CD4-positive, alpha-beta T cell (primary cell): Measurements from ENCODE around the gene ACVR1B. TPM values are rescaled to one million over a fixed set of nuclear protein-coding genes. Genes with fewer than 3 reads are reported as not detected.
A peak's percentile ranks its signal among the peaks of the same experiment; 100 is the strongest.

ENCODE experiments used
- ATAC-seq: fragments of 200-7000 bp; cut with Tn5 transposase; one replicate; pipeline ENCODE4 v1.10.0; 2022; ENCODE audit warnings: mild to moderate bottlenecking; ENCODE audit not compliant: poor library complexity
- CTCF ChIA-PET: fragments of 350-600 bp; sonication (Branson Sonifier 250); formaldehyde crosslinking; loops from one replicate; lab custom pipeline; 2021; ENCODE audit warnings: antibody characterized with exemption, inconsistent platforms; lab: Charles Lee
- POLR2A ChIA-PET: fragments of 350-600 bp; sonication (Branson Sonifier 250); formaldehyde crosslinking; loops from one replicate; lab custom pipeline; 2021; ENCODE audit warnings: antibody characterized with exemption, inconsistent platforms; lab: Charles Lee
- DNase-seq, 14 experiments: peaks; one replicate each; pipeline ENCODE4 v3.0.0-alpha.2; 2013 to 2020; ENCODE audit warnings: mixed read lengths in 2 of 14
- H3K27ac ChIP-seq, 2 donors: one replicate each; pipeline versions ENCODE4 v1.5.1 to v1.7.0; 2013; ENCODE audit warnings: low read length in 2 of 2, low read depth in 1 of 2, mild to moderate bottlenecking in 1 of 2
- H3K27me3 ChIP-seq, 2 experiments: 1 replicate in 1 of 2; 2 replicates in 1 of 2; pipeline versions ENCODE4 v1.6.1 to v1.7.0; 2013; ENCODE audit warnings: low read length in 2 of 2, control low read depth in 1 of 2, mild to moderate bottlenecking in 1 of 2, moderate library complexity in 1 of 2; ENCODE audit not compliant: insufficient read depth in 2 of 2, control insufficient read depth in 1 of 2
- H3K36me3 ChIP-seq: one replicate; pipeline ENCODE4 v1.6.1; 2013; ENCODE audit warnings: low read length, control low read depth; ENCODE audit not compliant: insufficient read depth
- H3K4me1 ChIP-seq: one replicate; pipeline ENCODE4 v1.6.1; 2013; ENCODE audit warnings: low read length, control low read depth; ENCODE audit not compliant: insufficient read depth
- H3K4me3 ChIP-seq: one replicate; pipeline ENCODE4 v1.5.1; 2013; ENCODE audit warnings: mild to moderate bottlenecking, low read length, moderate library complexity
- H3K9me3 ChIP-seq, 2 experiments: 1 replicate in 1 of 2; 2 replicates in 1 of 2; pipeline versions ENCODE4 v1.6.1 to v1.7.0; 2013; ENCODE audit warnings: low read length in 2 of 2, mild to moderate bottlenecking in 2 of 2, control low read depth in 1 of 2, moderate library complexity in 1 of 2; ENCODE audit not compliant: control insufficient read depth in 1 of 2, insufficient read depth in 1 of 2
- H3K27ac Mint-ChIP-seq: one replicate; pipeline ENCODE4 v1.8.0; 2020; ENCODE audit warnings: mixed read lengths
- H3K27me3 Mint-ChIP-seq: one replicate; pipeline ENCODE4 v1.8.0; 2021; ENCODE audit warnings: mixed read lengths
- H3K36me3 Mint-ChIP-seq: one replicate; pipeline ENCODE4 v1.8.0; 2021; ENCODE audit warnings: low read depth, mixed read lengths
- H3K4me1 Mint-ChIP-seq: one replicate; pipeline ENCODE4 v1.8.0; 2021; ENCODE audit warnings: low read depth, mixed read lengths
- H3K4me3 Mint-ChIP-seq: one replicate; pipeline ENCODE4 v1.8.0; 2020; ENCODE audit warnings: mild to moderate bottlenecking, mixed read lengths
- H3K9me3 Mint-ChIP-seq: one replicate; pipeline ENCODE4 v1.8.0; 2020; ENCODE audit warnings: mixed read lengths
- intact Hi-C, 2 experiments: fragments of 100-400 bp; cut with DNase I in 1 of 2; cut with micrococcal nuclease in 1 of 2; formaldehyde crosslinking; loops; one replicate each; pipeline versions ENCODE4 v1.15.1 to v1.9.0; 2023 to 2025; cut with DNase I, micrococcal nuclease
- total RNA-seq, 174 experiments: library from RNA in 2 of 174; stranded (reverse) in 2 of 174; gene quantifications; one replicate each; pipeline ENCODE4 v1.2.3 and lab custom pipeline; 2021 to 2026
- TF ChIP-seq, protein P1 (sequence below): fragments of 200-600 bp; IDR thresholded peaks from one replicate; pipeline ENCODE4 v1.8.0; 2022; ENCODE audit warnings: antibody characterized with exemption, mild to moderate bottlenecking

ACVR1B gene
- total RNA-seq, 2 experiments from 2014 or later = 14.2 to 14.5 TPM

- intact Hi-C loops = loop anchor here (1.0 to 2.0 kb wide), 2 partner anchors 13 to 15 kb away; partner anchors contain the start of gene NR4A1 (in 1 of the 2)
- Histone ChIP-seq H3K9me3 (no peaks in the 10 kb centered on the region), H3K27ac (no peak overlapping the region), H3K4me1 (peaks cover 46% of the 10 kb centered on the region), H3K4me3 (no peak overlapping the region), H3K27me3 (no peaks in the 10 kb centered on the region), H3K36me3 (no peaks in the 10 kb centered on the region)
- no peak for ATAC-seq
- H3K27me3 Mint-ChIP-seq = no peaks in the 10 kb centered on the region
- peak overlapping the region; percentile 86 for H3K27ac Mint-ChIP-seq
- peaks cover 47% of the 10 kb centered on the region for H3K4me1 Mint-ChIP-seq
- ChIA-PET POLR2A (interaction anchor here (1.3 to 3.3 kb wide), 3 partner anchors 10 to 34 kb away, joined by 4 to 15 read pairs (median 7); partner anchors contain the start of genes ATG101 and NR4A1), CTCF (interaction anchor here (1.6 to 9.8 kb wide), 2 partner anchors 13 to 15 kb away, joined by 5 to 89 read pairs; partner anchors contain the start of gene NR4A1)
- peak overlapping the region; percentile 78 for H3K4me3 Mint-ChIP-seq
- no peak for DNase-seq
- H3K36me3 Mint-ChIP-seq = no peaks in the 10 kb centered on the region
- no peaks in the 10 kb centered on the region for H3K9me3 Mint-ChIP-seq
- TF ChIP-seq, protein P1, sequence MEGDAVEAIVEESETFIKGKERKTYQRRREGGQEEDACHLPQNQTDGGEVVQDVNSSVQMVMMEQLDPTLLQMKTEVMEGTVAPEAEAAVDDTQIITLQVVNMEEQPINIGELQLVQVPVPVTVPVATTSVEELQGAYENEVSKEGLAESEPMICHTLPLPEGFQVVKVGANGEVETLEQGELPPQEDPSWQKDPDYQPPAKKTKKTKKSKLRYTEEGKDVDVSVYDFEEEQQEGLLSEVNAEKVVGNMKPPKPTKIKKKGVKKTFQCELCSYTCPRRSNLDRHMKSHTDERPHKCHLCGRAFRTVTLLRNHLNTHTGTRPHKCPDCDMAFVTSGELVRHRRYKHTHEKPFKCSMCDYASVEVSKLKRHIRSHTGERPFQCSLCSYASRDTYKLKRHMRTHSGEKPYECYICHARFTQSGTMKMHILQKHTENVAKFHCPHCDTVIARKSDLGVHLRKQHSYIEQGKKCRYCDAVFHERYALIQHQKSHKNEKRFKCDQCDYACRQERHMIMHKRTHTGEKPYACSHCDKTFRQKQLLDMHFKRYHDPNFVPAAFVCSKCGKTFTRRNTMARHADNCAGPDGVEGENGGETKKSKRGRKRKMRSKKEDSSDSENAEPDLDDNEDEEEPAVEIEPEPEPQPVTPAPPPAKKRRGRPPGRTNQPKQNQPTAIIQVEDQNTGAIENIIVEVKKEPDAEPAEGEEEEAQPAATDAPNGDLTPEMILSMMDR = no peak
These were observed 84.4 kb downstream of the ACVR1B start for GRCh38 chr12:52035926-52036325.

GRCh38 chr12:52036587-52037171 is 85.2 kb downstream of the ACVR1B start:
- H3K4me1 Mint-ChIP-seq = peaks cover 50% of the 10 kb centered on the region

DNA sequence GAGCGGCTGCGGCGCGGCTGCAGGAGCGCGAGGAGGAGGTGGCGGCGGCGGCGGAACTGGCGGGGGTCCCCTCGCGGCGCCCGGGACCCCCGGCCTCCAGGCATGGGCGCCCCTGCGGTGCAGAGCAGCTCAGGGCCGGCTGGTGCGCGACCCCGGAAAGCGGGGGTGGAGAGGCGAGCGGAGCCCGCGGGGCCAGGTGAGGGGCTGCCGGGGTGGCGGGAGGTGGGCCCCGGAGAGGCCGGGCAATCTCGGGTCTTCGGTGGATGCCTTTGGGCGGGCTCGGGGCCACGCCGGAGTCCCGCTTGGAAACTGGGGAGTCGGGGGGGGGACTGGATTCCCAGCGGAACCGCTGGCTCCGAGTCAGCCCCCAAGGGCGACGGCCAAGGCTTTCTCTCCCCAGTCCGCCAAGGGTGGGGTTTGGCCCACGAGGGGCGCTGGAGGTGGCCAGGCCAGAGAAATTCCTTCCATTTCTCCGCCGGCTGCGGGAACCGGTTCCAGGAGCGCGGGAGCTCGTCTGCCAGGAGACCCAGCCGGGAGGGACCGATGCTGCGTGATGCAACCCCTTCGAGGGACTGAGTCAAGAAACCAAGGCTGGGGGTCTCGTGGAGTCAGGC is 85.9 kb downstream of the ACVR1B start:
- no peak overlapping the region for H3K27ac Mint-ChIP-seq
- intact Hi-C loops = loop anchor here in 1 of 2 experiments (2.0 kb wide), 1 partner anchor 13 kb away; the partner anchor contains the start of gene NR4A1
- peak overlapping the region; percentile 34 for H3K4me3 Mint-ChIP-seq
- ChIA-PET POLR2A (interaction anchor here (0.9 to 3.3 kb wide), 4 partner anchors 12 to 44 kb away, joined by 3 to 15 read pairs (median 6); partner anchors contain the start of genes ATG101 and NR4A1), CTCF (interaction anchor here (0.6 to 9.8 kb wide), 4 partner anchors 13 to 32 kb away, joined by 3 to 89 read pairs (median 4); partner anchors contain the start of genes ATG101 and NR4A1)
- Histone ChIP-seq H3K4me1 (peaks cover 55% of the 10 kb centered on the region), H3K27me3 (no peaks in the 10 kb centered on the region), H3K4me3 (peak overlapping the region; percentile 45), H3K36me3 (no peaks in the 10 kb centered on the region), H3K9me3 (no peaks in the 10 kb centered on the region), H3K27ac (no peak overlapping the region)
- no peak for ATAC-seq
- DNase-seq = no peak
- H3K36me3 Mint-ChIP-seq = no peaks in the 10 kb centered on the region
- H3K9me3 Mint-ChIP-seq = no peaks in the 10 kb centered on the region
- no peaks in the 10 kb centered on the region for H3K27me3 Mint-ChIP-seq
- peaks cover 53% of the 10 kb centered on the region for H3K4me1 Mint-ChIP-seq
- TF ChIP-seq, protein P1 = no peak

More at GRCh38 chr12:52036587-52037171, 85.2 kb downstream of the ACVR1B start:
- ATAC-seq = peak; percentile 59
- H3K27ac Mint-ChIP-seq = peak overlapping the region; percentile 86
- Histone ChIP-seq H3K4me1 (peaks cover 52% of the 10 kb centered on the region), H3K4me3 (peak overlapping the region; percentile 53), H3K27me3 (no peaks in the 10 kb centered on the region), H3K9me3 (no peaks in the 10 kb centered on the region), H3K36me3 (no peaks in the 10 kb centered on the region), H3K27ac (peak overlapping the region; percentile 50 to 75)
- intact Hi-C loops = loop anchor here in 1 of 2 experiments (2.0 kb wide), 1 partner anchor 14 kb away; the partner anchor contains the start of gene NR4A1
- TF ChIP-seq, protein P1 = no peak
- ChIA-PET CTCF (interaction anchor here (1.0 to 9.8 kb wide), 3 partner anchors 13 to 33 kb away, joined by 3 to 89 read pairs (median 5); partner anchors contain the start of genes ATG101 and NR4A1), POLR2A (interaction anchor here (1.3 to 3.3 kb wide), 3 partner anchors 11 to 33 kb away, joined by 4 to 15 read pairs (median 7); partner anchors contain the start of genes ATG101 and NR4A1)
- peak; percentile 54 to 96 (median 78) for DNase-seq
- no peaks in the 10 kb centered on the region for H3K36me3 Mint-ChIP-seq
- peak overlapping the region; percentile 78 for H3K4me3 Mint-ChIP-seq
- H3K27me3 Mint-ChIP-seq = no peaks in the 10 kb centered on the region
- no peaks in the 10 kb centered on the region for H3K9me3 Mint-ChIP-seq
